OCI-LY7 (cell line): ENCODE measurements around the gene MCRIP1. TPM values are rescaled to one million over a fixed set of nuclear protein-coding genes. Genes with fewer than 3 reads are reported as not detected.

Source experiments
- BruUV-seq: library from RNA; stranded (reverse); fragments of 400-500 nt; replicated peaks from 2 replicates; lab custom pipeline; 2021; lab: Mats Ljungman, UMichigan
- CTCF ChIA-PET: fragments of 300-600 bp; sonication (Branson Sonifier 250); formaldehyde crosslinking; loops from one replicate; lab custom pipeline; 2022; ENCODE audit warnings: antibody characterized with exemption; ENCODE audit not compliant: unreplicated experiment; lab: Charles Lee
- POLR2A ChIA-PET: fragments of 300-600 bp; sonication (Branson Sonifier 250); formaldehyde crosslinking; loops from one replicate; lab custom pipeline; 2022; ENCODE audit warnings: antibody characterized with exemption; lab: Charles Lee
- DNase-seq: peaks from one replicate; pipeline ENCODE4 v3.0.0-alpha.2; 2015; ENCODE audit warnings: low spot score
- H2AFZ ChIP-seq: fragments of 200-600 bp; sonication (generic), shearing (Covaris generic); 2 replicates; pipeline ENCODE4 v1.6.1; 2014; ENCODE audit warnings: mild to moderate bottlenecking, antibody characterized with exemption, low read length, moderate library complexity
- H3K27ac ChIP-seq: fragments of 200-600 bp; sonication (generic); 2 replicates; pipeline ENCODE4 v1.5.1; 2014; ENCODE audit warnings: mixed run types, low read depth, mild to moderate bottlenecking, moderate library complexity, low read length, inconsistent platforms; ENCODE audit not compliant: poor library complexity, severe bottlenecking
- H3K36me3 ChIP-seq: fragments of 200-600 bp; sonication (generic); 2 replicates; pipeline ENCODE4 v1.6.1; 2014; ENCODE audit warnings: mild to moderate bottlenecking, antibody characterized with exemption, low read length, moderate library complexity, mixed read lengths; ENCODE audit not compliant: insufficient read depth
- H3K4me1 ChIP-seq: fragments of 200-600 bp; sonication (generic); 2 replicates; pipeline ENCODE4 v1.5.1; 2014; ENCODE audit warnings: mild to moderate bottlenecking, low read length; ENCODE audit not compliant: insufficient read depth, poor library complexity, severe bottlenecking
- H3K4me2 ChIP-seq: fragments of 200-600 bp; sonication (generic); 2 replicates; pipeline ENCODE4 v1.6.1; 2014; ENCODE audit warnings: mild to moderate bottlenecking, low read length
- H3K4me3 ChIP-seq: fragments of 200-600 bp; sonication (generic); 2 replicates; pipeline ENCODE4 v1.5.1; 2014; ENCODE audit warnings: mild to moderate bottlenecking, low read depth, low read length; ENCODE audit not compliant: poor library complexity, severe bottlenecking
- H3K79me2 ChIP-seq: fragments of 200-600 bp; sonication (generic); 2 replicates; pipeline ENCODE4 v1.6.1; 2016; ENCODE audit warnings: low read depth, mild to moderate bottlenecking, low read length, moderate library complexity, mixed read lengths; ENCODE audit not compliant: insufficient read depth
- H3K9me2 ChIP-seq: fragments of 200-600 bp; sonication (generic); 2 replicates; pipeline ENCODE4 v1.6.1; 2016; ENCODE audit warnings: mild to moderate bottlenecking, low read length, mixed read lengths; ENCODE audit not compliant: insufficient read depth
- H3K9me3 ChIP-seq: fragments of 200-600 bp; sonication (generic); 2 replicates; pipeline ENCODE4 v1.6.1; 2014; ENCODE audit warnings: mild to moderate bottlenecking, mixed run types, low read length, mixed read lengths
- H4K20me1 ChIP-seq: fragments of 200-600 bp; sonication (generic); 2 replicates; pipeline ENCODE4 v1.6.1; 2014; ENCODE audit warnings: mild to moderate bottlenecking, antibody characterized with exemption, low read length, moderate library complexity, mixed read lengths; ENCODE audit not compliant: insufficient read depth
- EZH2phosphoT487 ChIP-seq: fragments of 200-600 bp; sonication (generic); IDR thresholded peaks from 2 replicates; pipeline ENCODE4 v1.6.1; 2018; ENCODE audit warnings: low read depth, borderline replicate concordance, mild to moderate bottlenecking, mixed run types, antibody characterized with exemption, low read length, moderate library complexity, mixed read lengths
- intact Hi-C: fragments of 100-400 bp; cut with micrococcal nuclease; formaldehyde crosslinking; loops from one replicate; pipeline ENCODE4 v1.10.0; 2022; ENCODE audit not compliant: unreplicated experiment
- total RNA-seq, 2 experiments: library from RNA; depleted of rRNA in 1 of 2; stranded (reverse); fragments of >200 nt in 1 of 2; shearing (Covaris generic) in 1 of 2; gene quantifications; 2 replicates each; pipeline ENCODE4 v1.2.3, GENCODE V29; 2014 to 2022
- TF ChIP-seq, protein P1 (sequence below): fragments of 200-600 bp; sonication (generic); conservative IDR thresholded peaks from 2 replicates; pipeline ENCODE4 v1.5.1; 2014; ENCODE audit warnings: mild to moderate bottlenecking, antibody characterized with exemption, low read length, moderate library complexity, mixed read lengths

The MCRIP1 gene
- total RNA-seq, 2 experiments from 2014 or later, result 170 to 288 TPM

DNA sequence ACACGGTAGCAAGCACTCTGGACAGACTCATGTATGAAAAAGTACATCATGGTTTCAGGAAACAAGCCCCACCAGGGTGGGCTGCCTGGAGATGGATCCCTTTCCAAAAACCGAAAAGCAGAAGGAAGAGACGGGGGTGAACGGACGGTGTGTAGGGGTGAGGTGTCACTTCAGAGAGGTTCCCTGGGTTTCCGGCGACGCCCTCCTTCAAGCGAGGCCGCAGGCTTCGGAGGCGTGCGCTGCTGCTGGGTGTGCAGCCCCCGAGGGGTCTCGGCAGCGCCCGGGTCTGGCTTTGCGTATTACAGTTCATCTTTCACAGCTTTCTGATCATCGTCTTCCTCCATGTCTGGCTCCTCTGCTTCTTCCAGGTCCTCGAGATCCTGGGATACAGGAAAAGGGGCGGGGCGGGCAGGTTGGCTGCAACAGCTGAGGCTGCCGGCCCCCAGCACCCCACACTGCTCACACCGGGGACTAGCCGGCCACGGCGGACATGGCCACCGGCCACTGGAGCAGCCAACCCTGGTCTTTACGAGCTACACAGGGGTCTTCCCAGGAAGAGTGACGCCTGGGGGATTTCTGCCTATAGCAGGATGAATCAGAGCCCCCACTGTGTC, 10.7 kb upstream of the MCRIP1 start:
- ChIA-PET CTCF (interaction anchor here (0.6 kb wide), 1 partner anchor 14 kb away, joined by 3 read pairs; no protein-coding TSS in a partner anchor), POLR2A (no interaction called here)
- no TSS peak for BruUV-seq

DNA sequence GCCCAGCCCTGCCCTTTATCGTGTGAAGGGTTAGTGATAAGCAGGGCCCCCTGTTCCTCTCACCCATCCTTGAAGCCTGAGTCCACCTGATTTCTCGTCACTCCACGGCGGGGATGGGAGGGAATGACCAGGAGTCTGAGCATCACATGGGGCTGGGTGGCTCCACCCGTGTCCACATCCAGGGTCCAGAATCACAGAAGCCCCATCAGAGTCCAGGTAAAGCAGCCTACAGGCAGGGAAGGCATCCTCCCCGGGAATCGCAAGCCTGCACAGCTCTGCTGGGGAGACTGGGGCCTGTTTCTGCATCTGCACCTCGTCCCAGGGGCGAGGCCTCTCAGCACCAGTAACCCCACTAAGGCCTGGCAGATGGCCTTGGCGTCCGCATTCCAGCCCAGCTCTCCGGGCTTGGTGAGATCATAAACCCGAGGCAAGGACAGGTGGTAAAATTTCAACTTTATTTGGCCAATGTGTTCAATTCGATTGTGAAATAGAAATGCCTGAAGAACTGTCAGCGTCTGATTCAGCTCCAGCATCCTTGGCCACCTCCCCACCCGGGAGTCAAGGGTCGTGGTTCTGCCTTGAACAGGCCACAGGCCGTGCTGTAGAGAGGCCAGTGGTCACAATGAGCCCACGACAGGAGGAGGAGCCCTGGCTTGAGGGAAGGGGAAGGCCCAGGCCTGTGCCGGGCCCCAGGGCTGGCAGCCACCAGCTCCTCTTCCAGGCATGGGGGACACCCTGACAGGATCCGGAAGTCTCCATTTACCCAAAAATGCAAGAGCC, 9.8 kb upstream of the MCRIP1 start:
- no TSS peak for BruUV-seq
- no peaks in the 10 kb centered on the region for H3K79me2 ChIP-seq
- no peak for DNase-seq
- H3K9me3 ChIP-seq, result no peaks in the 10 kb centered on the region
- H3K36me3 ChIP-seq, result peaks cover 55% of the 10 kb centered on the region
- H2AFZ ChIP-seq, result no peak overlapping the region
- intact Hi-C loops, result no loop called here
- no peak overlapping the region for H3K4me2 ChIP-seq
- H3K27ac ChIP-seq, result no peak overlapping the region
- ChIA-PET CTCF (no interaction called here), POLR2A (interaction anchor here (0.6 to 0.7 kb wide), 2 partner anchors 9 to 37 kb away, joined by 3 read pairs; no protein-coding TSS in a partner anchor)
- H3K4me1 ChIP-seq, result no peaks in the 10 kb centered on the region
- no peaks in the 10 kb centered on the region for H3K9me2 ChIP-seq
- no peak overlapping the region for H3K4me3 ChIP-seq
- TF ChIP-seq EZH2phosphoT487, result no peak
- TF ChIP-seq, protein P1, sequence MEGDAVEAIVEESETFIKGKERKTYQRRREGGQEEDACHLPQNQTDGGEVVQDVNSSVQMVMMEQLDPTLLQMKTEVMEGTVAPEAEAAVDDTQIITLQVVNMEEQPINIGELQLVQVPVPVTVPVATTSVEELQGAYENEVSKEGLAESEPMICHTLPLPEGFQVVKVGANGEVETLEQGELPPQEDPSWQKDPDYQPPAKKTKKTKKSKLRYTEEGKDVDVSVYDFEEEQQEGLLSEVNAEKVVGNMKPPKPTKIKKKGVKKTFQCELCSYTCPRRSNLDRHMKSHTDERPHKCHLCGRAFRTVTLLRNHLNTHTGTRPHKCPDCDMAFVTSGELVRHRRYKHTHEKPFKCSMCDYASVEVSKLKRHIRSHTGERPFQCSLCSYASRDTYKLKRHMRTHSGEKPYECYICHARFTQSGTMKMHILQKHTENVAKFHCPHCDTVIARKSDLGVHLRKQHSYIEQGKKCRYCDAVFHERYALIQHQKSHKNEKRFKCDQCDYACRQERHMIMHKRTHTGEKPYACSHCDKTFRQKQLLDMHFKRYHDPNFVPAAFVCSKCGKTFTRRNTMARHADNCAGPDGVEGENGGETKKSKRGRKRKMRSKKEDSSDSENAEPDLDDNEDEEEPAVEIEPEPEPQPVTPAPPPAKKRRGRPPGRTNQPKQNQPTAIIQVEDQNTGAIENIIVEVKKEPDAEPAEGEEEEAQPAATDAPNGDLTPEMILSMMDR, result no peak
- no peaks in the 10 kb centered on the region for H4K20me1 ChIP-seq

More for the DNA sequence above, 10.7 kb upstream of the MCRIP1 start:
- Histone ChIP-seq H2AFZ (no peak overlapping the region), H4K20me1 (no peaks in the 10 kb centered on the region), H3K36me3 (peaks cover 61% of the 10 kb centered on the region), H3K4me1 (no peaks in the 10 kb centered on the region), H3K4me2 (no peak overlapping the region), H3K4me3 (no peak overlapping the region), H3K79me2 (no peaks in the 10 kb centered on the region), H3K9me2 (no peaks in the 10 kb centered on the region), H3K9me3 (no peaks in the 10 kb centered on the region), H3K27ac (no peak overlapping the region)
- intact Hi-C loops, result no loop called here
- TF ChIP-seq, protein P1, result no peak
- no peak for DNase-seq

DNA sequence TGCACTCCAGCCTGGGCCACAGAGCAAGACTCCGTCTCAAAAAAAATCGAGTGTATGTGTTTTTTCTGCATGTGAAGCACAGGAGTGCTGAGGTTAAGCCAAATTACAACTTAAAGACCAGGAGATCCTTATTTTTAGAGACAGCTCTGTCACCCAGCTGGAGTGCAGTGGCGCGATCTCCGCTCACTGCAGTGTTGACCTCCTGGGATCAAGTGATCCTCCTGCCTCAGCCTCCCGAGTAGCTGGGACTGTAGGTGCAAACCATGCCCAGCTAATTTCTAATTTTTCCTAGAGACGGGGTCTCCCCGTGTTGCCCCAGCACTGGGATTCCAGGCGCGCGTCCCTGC, 9.3 kb upstream of the MCRIP1 start:
- intact Hi-C loops, result no loop called here
- ChIA-PET POLR2A (interaction anchor here (0.7 kb wide), 1 partner anchor 9 kb away, joined by 3 read pairs; no protein-coding TSS in a partner anchor), CTCF (interaction anchor here (0.6 kb wide), 1 partner anchor 16 kb away, joined by 4 read pairs; no protein-coding TSS in a partner anchor)
- H3K9me2 ChIP-seq, result no peaks in the 10 kb centered on the region
- H4K20me1 ChIP-seq, result no peaks in the 10 kb centered on the region
- no peak overlapping the region for H3K27ac ChIP-seq
- TF ChIP-seq EZH2phosphoT487, result no peak
- TF ChIP-seq, protein P1, result no peak
- no TSS peak for BruUV-seq
- H3K9me3 ChIP-seq, result no peaks in the 10 kb centered on the region
- no peaks in the 10 kb centered on the region for H3K79me2 ChIP-seq
- no peak overlapping the region for H2AFZ ChIP-seq
- H3K4me3 ChIP-seq, result no peak overlapping the region
- H3K4me1 ChIP-seq, result no peaks in the 10 kb centered on the region
- H3K4me2 ChIP-seq, result no peak overlapping the region
- no peak for DNase-seq
- peaks cover 51% of the 10 kb centered on the region for H3K36me3 ChIP-seq
